Endothelial cell of umbilical vein (primary cell): ENCODE data around the gene UBR4. TPM values are rescaled to one million over a fixed set of nuclear protein-coding genes. Genes with fewer than 3 reads are reported as not detected.

Experiments used
- BruUV-seq: library from RNA; stranded (reverse); fragments of 400-500 nt; replicated peaks from 2 replicates; lab custom pipeline; 2021; lab: Mats Ljungman, UMichigan
- CTCF ChIA-PET: fragments of 300-600, 350-600 bp; sonication (Branson Sonifier 250); formaldehyde crosslinking; loops from one replicate; lab custom pipeline; 2021; ENCODE audit warnings: antibody characterized with exemption, inconsistent platforms; lab: Charles Lee
- POLR2A ChIA-PET: fragments of 300-600, 350-600 bp; sonication (Branson Sonifier 250); formaldehyde crosslinking; loops from one replicate; lab custom pipeline; 2021; ENCODE audit warnings: antibody characterized with exemption, inconsistent platforms; lab: Charles Lee
- DNase-seq: peaks from one replicate; pipeline ENCODE4 v3.0.0-alpha.2; 2011; ENCODE audit warnings: low read depth, low spot score
- FAIRE-seq: peaks from 2 replicates; lab custom pipeline; 2011; peaks lifted over from hg19 to GRCh38; lab: Jason Lieb, UNC
- H2AFZ ChIP-seq: 2 replicates; pipeline ENCODE4 v1.6.0; 2012; ENCODE audit warnings: low read depth, low read length, control low read depth, inconsistent platforms
- H3K27ac ChIP-seq: 2 replicates; pipeline ENCODE4 v1.5.1; 2011; ENCODE audit warnings: low read depth, mild to moderate bottlenecking, control low read depth, low read length, moderate library complexity; ENCODE audit not compliant: insufficient read depth
- H3K27me3 ChIP-seq, 2 experiments: 2 replicates each; pipeline versions ENCODE4 v1.6.0 to v1.6.1; 2011; ENCODE audit warnings: low read length in 2 of 2, mixed read lengths in 1 of 2; ENCODE audit not compliant: control insufficient read depth in 2 of 2, insufficient read depth in 2 of 2
- H3K36me3 ChIP-seq, 2 experiments: 2 replicates in 1 of 2; 3 replicates in 1 of 2; pipeline ENCODE4 v1.5.1; 2011; ENCODE audit warnings: low read length in 2 of 2, mild to moderate bottlenecking in 1 of 2, moderate library complexity in 1 of 2; ENCODE audit not compliant: control insufficient read depth in 2 of 2, insufficient read depth in 2 of 2; ENCODE audit errors: extremely low read depth in 1 of 2
- H3K4me1 ChIP-seq: 3 replicates; pipeline ENCODE4 v1.5.1; 2011; ENCODE audit warnings: mild to moderate bottlenecking, low read length; ENCODE audit not compliant: control insufficient read depth, insufficient read depth; ENCODE audit errors: extremely low read depth
- H3K4me2 ChIP-seq: 2 replicates; pipeline ENCODE4 v1.6.1; 2011; ENCODE audit warnings: low read length, control low read depth, mixed read lengths; ENCODE audit not compliant: insufficient read depth
- H3K4me3 ChIP-seq, 3 experiments: fragments of 200-600 bp in 1 of 3; sonication (generic), shearing (Covaris generic) in 1 of 3; replicated peaks in 1 of 3; 2 replicates each; pipeline ENCODE4 v1.5.1; 2011 to 2016; ENCODE audit warnings: control low read depth in 3 of 3, low read length in 3 of 3, mild to moderate bottlenecking in 2 of 3, inconsistent platforms in 1 of 3, low read depth in 1 of 3, moderate library complexity in 1 of 3; ENCODE audit not compliant: insufficient read depth in 1 of 3
- H3K79me2 ChIP-seq: 2 replicates; pipeline ENCODE4 v1.6.0; 2012; ENCODE audit warnings: low read length, inconsistent platforms; ENCODE audit not compliant: control insufficient read depth, insufficient read depth
- H3K9ac ChIP-seq: replicated peaks from 2 replicates; pipeline ENCODE3; 2011; ENCODE audit warnings: low read length, control low read depth; ENCODE audit not compliant: insufficient read depth; ENCODE audit errors: extremely low read depth
- H3K9me1 ChIP-seq: replicated peaks from 3 replicates; pipeline ENCODE4 v1.6.0; 2011; ENCODE audit warnings: mild to moderate bottlenecking, low read length; ENCODE audit not compliant: control insufficient read depth, insufficient read depth; ENCODE audit errors: extremely low read depth
- H3K9me3 ChIP-seq: replicated peaks from 2 replicates; pipeline ENCODE4 v1.5.1; 2012; ENCODE audit warnings: low read length, inconsistent platforms; ENCODE audit not compliant: control insufficient read depth, insufficient read depth
- H4K20me1 ChIP-seq: replicated peaks from 2 replicates; pipeline ENCODE3; 2011; ENCODE audit warnings: mild to moderate bottlenecking, low read length; ENCODE audit not compliant: control insufficient read depth, insufficient read depth; ENCODE audit errors: extremely low read depth
- CTCF ChIP-seq, 2 donors: IDR thresholded peaks; 1 replicate in 1 of 2; 2 replicates in 1 of 2; pipeline ENCODE4 v1.5.1; 2011; ENCODE audit warnings: low read length in 2 of 2, mild to moderate bottlenecking in 2 of 2, moderate library complexity in 2 of 2, control low read depth in 1 of 2, inconsistent platforms in 1 of 2, low read depth in 1 of 2; ENCODE audit not compliant: insufficient read depth in 1 of 2; ENCODE audit errors: extremely low read depth in 1 of 2
- EZH2 ChIP-seq: IDR thresholded peaks from 2 replicates; pipeline ENCODE4 v1.6.1; 2012; ENCODE audit warnings: borderline replicate concordance, low read depth, mild to moderate bottlenecking, moderate library complexity, low read length, inconsistent platforms; ENCODE audit not compliant: severe bottlenecking
- FOS ChIP-seq: IDR thresholded peaks from 2 replicates; pipeline ENCODE4 v1.6.1; 2011; ENCODE audit warnings: mild to moderate bottlenecking, low read length, moderate library complexity, borderline replicate concordance; ENCODE audit not compliant: insufficient read depth
- GATA2 ChIP-seq: IDR thresholded peaks from 2 replicates; pipeline ENCODE4 v1.7.0; 2011; ENCODE audit warnings: low read depth, mild to moderate bottlenecking, moderate library complexity, mixed read lengths, low read length; ENCODE audit not compliant: insufficient read length, insufficient read depth
- JUN ChIP-seq: IDR thresholded peaks from 2 replicates; pipeline ENCODE4 v1.6.1; 2011; ENCODE audit warnings: borderline replicate concordance, low read depth; ENCODE audit not compliant: insufficient read length, insufficient read depth
- MAX ChIP-seq: IDR thresholded peaks from 2 replicates; pipeline ENCODE4 v1.6.1; 2011; ENCODE audit not compliant: insufficient read depth, insufficient read length
- MYC ChIP-seq: IDR thresholded peaks from one replicate; pipeline ENCODE4 v1.6.1; 2011; ENCODE audit warnings: mild to moderate bottlenecking, low read depth, low read length
- POLR2A ChIP-seq: IDR thresholded peaks from 2 replicates; pipeline ENCODE4 v1.6.1; 2012; ENCODE audit warnings: low read depth, mild to moderate bottlenecking, control low read depth, low read length
- POLR2AphosphoS5 ChIP-seq: IDR thresholded peaks from 2 replicates; pipeline ENCODE4 v1.6.1; 2012; ENCODE audit warnings: low read depth, mild to moderate bottlenecking, control low read depth, low read length, moderate library complexity; ENCODE audit not compliant: insufficient read depth
- dilution Hi-C: fragments of 300-500 bp; cut with MboI; formaldehyde crosslinking; loops from one replicate; pipeline ENCODE4 v1.15.0; 2019; ENCODE audit warnings: low sequenced_read_pairs; ENCODE audit not compliant: extremely low pct_ligation_motif_present
- intact Hi-C: fragments of 100-400 bp; cut with micrococcal nuclease; formaldehyde crosslinking; loops from one replicate; pipeline ENCODE4 v1.10.0; 2022
- polyA plus RNA-seq, 4 experiments: library from polyadenylated mRNA; depleted of rRNA in 3 of 4; stranded (reverse) in 3 of 4; unstranded in 1 of 4; fragments of >200 nt; gene quantifications; 2 replicates each; pipeline versions ENCODE4 v1.2.1 to v1.2.3, GENCODE V29; 2011 to 2012; ENCODE audit warnings: missing spikeins in 1 of 4
- total RNA-seq: library from RNA; stranded (reverse); gene quantifications from 2 replicates; pipeline ENCODE4 v1.2.3, GENCODE V29; 2021

UBR4 gene
- total and polyA plus RNA-seq, 2 donors (not counting 3 experiments of a cell fraction or from before 2014, with no cell fraction given): 125 to 150 TPM

GRCh38 chr1:19074361-19074901, 135.6 kb downstream of the UBR4 start:
- no peak for FAIRE-seq
- no peaks in the 10 kb centered on the region for H3K9me3 ChIP-seq
- no peak for DNase-seq
- H3K27ac ChIP-seq: no peak overlapping the region
- H3K4me2 ChIP-seq: no peak overlapping the region
- H3K27me3 ChIP-seq: no peaks in the 10 kb centered on the region
- no peak overlapping the region for H3K4me3 ChIP-seq
- no peaks in the 10 kb centered on the region for H3K9me1 ChIP-seq
- intact Hi-C loops: no loop called here
- H3K79me2 ChIP-seq: no peaks in the 10 kb centered on the region
- H3K36me3 ChIP-seq: peaks cover 29 to 61% of the 10 kb centered on the region in 2 experiments
- TF ChIP-seq POLR2A (no peak), GATA2 (no peak), MYC (no peak), MAX (no peak), JUN (no peak), FOS (no peak), EZH2 (no peak), POLR2AphosphoS5 (no peak), CTCF (IDR thresholded peaks at IDR 0.05; ENCODE audit: extremely low read depth in 1 of 2, insufficient read depth in 1 of 2, low read depth in 1 of 2, low read length in 2 of 2) (no peak)
- BruUV-seq: no TSS peak
- H2AFZ ChIP-seq: no peak overlapping the region
- dilution Hi-C loops: no loop called here
- H3K4me1 ChIP-seq: no peaks in the 10 kb centered on the region
- ChIA-PET POLR2A (no interaction called here), CTCF (interaction anchor here (1.0 to 3.5 kb wide), 7 partner anchors 9 to 190 kb away, joined by 3 to 23 read pairs (median 4); no protein-coding TSS in a partner anchor)
- no peaks in the 10 kb centered on the region for H4K20me1 ChIP-seq
- no peak overlapping the region for H3K9ac ChIP-seq
